HepG2 (cell line): ENCODE results near the gene LUC7L2. TPM values are rescaled to one million over a fixed set of nuclear protein-coding genes. Genes with fewer than 3 reads are reported as not detected.

Source experiments
- FOXP4 ChIP-seq: sonication (generic); formaldehyde crosslinking; IDR thresholded peaks from 2 replicates; pipeline ENCODE4 v1.4.0; 2020; ENCODE audit warnings: missing genetic modification reagents
- LCORL ChIP-seq, 2 experiments: fragments of 450-650 bp in 1 of 2; sonication (generic) in 1 of 2; formaldehyde crosslinking in 1 of 2; IDR thresholded peaks; 2 replicates each; pipeline versions ENCODE4 v1.5.0 to v1.6.1; 2017 to 2020; ENCODE audit warnings: antibody characterized with exemption in 1 of 2, missing genetic modification reagents in 1 of 2
- SRF ChIP-seq: IDR thresholded peaks from 2 replicates; pipeline ENCODE4 v1.6.1; 2011; ENCODE audit warnings: mild to moderate bottlenecking, low read depth, low read length, moderate library complexity
- ZNF749 ChIP-seq: sonication (generic); formaldehyde crosslinking; IDR thresholded peaks from 2 replicates; pipeline ENCODE4 v1.8.0; 2022; ENCODE audit warnings: mild to moderate bottlenecking, missing genetic modification reagents, moderate library complexity, borderline replicate concordance
- ZSCAN25 ChIP-seq: sonication (generic); formaldehyde crosslinking; IDR thresholded peaks from 2 replicates; pipeline ENCODE4 v1.8.0; 2022; ENCODE audit warnings: mild to moderate bottlenecking, missing genetic modification reagents
- polyA plus RNA-seq, 8 experiments: library from polyadenylated mRNA; depleted of rRNA in 3 of 8; stranded (reverse) in 7 of 8; unstranded in 1 of 8; fragments of >200 nt; fragmentation: Illumina TruSeq in 4 of 8; extraction: Trizol in 4 of 8; gene quantifications; 2 replicates each; pipeline versions ENCODE4 v1.2.1 to v1.2.3, GENCODE V29; 2011 to 2016; ENCODE audit warnings: low read depth in 4 of 8, missing spikeins in 1 of 8, mixed read lengths in 1 of 8; ENCODE audit not compliant: insufficient read depth in 1 of 8
- total RNA-seq, 5 experiments: library from RNA; depleted of rRNA; stranded (reverse); fragments of >200 nt; fragmentation: Illumina TruSeq; extraction: Trizol; gene quantifications; 2 replicates each; pipeline ENCODE4 v1.2.3, GENCODE V29; 2016; ENCODE audit warnings: low read depth in 1 of 5
- TF ChIP-seq, protein P1 (sequence below): sonication (generic); formaldehyde crosslinking; IDR thresholded peaks from 2 replicates; pipeline ENCODE4 v1.4.0; 2020; ENCODE audit warnings: missing genetic modification reagents
- TF ChIP-seq, protein P2 (sequence below): IDR thresholded peaks from 2 replicates; pipeline ENCODE4 v1.6.1; 2016
- TF ChIP-seq, protein P3 (sequence below): sonication (generic); formaldehyde crosslinking; IDR thresholded peaks from 2 replicates; pipeline ENCODE4 v1.4.0; 2020; ENCODE audit warnings: mild to moderate bottlenecking, missing genetic modification reagents

Gene LUC7L2
- total and polyA plus RNA-seq, 2 of the 13 experiments (the other 11 are each of a cell fraction or from before 2014, with no cell fraction given): 17.9 to 50.7 TPM

GRCh38 chr7:139345042-139345441 is 14.7 kb upstream of the LUC7L2 start (continued):
- TF ChIP-seq, protein P1, sequence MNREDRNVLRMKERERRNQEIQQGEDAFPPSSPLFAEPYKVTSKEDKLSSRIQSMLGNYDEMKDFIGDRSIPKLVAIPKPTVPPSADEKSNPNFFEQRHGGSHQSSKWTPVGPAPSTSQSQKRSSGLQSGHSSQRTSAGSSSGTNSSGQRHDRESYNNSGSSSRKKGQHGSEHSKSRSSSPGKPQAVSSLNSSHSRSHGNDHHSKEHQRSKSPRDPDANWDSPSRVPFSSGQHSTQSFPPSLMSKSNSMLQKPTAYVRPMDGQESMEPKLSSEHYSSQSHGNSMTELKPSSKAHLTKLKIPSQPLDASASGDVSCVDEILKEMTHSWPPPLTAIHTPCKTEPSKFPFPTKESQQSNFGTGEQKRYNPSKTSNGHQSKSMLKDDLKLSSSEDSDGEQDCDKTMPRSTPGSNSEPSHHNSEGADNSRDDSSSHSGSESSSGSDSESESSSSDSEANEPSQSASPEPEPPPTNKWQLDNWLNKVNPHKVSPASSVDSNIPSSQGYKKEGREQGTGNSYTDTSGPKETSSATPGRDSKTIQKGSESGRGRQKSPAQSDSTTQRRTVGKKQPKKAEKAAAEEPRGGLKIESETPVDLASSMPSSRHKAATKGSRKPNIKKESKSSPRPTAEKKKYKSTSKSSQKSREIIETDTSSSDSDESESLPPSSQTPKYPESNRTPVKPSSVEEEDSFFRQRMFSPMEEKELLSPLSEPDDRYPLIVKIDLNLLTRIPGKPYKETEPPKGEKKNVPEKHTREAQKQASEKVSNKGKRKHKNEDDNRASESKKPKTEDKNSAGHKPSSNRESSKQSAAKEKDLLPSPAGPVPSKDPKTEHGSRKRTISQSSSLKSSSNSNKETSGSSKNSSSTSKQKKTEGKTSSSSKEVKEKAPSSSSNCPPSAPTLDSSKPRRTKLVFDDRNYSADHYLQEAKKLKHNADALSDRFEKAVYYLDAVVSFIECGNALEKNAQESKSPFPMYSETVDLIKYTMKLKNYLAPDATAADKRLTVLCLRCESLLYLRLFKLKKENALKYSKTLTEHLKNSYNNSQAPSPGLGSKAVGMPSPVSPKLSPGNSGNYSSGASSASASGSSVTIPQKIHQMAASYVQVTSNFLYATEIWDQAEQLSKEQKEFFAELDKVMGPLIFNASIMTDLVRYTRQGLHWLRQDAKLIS (CRISPR knock-in tag): no peak
- TF ChIP-seq LCORL (IDR thresholded peaks at IDR 0.05) (no peak), LCORL (CRISPR knock-in tag; IDR thresholded peaks at IDR 0.05) (no peak), ZSCAN25 (no peak), ZNF749 (CRISPR knock-in tag) (no peak), FOXP4 (CRISPR knock-in tag) (no peak), SRF (no peak)
- TF ChIP-seq, protein P2, sequence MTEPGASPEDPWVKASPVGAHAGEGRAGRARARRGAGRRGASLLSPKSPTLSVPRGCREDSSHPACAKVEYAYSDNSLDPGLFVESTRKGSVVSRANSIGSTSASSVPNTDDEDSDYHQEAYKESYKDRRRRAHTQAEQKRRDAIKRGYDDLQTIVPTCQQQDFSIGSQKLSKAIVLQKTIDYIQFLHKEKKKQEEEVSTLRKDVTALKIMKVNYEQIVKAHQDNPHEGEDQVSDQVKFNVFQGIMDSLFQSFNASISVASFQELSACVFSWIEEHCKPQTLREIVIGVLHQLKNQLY (CRISPR knock-in tag): no peak
- TF ChIP-seq, protein P3, sequence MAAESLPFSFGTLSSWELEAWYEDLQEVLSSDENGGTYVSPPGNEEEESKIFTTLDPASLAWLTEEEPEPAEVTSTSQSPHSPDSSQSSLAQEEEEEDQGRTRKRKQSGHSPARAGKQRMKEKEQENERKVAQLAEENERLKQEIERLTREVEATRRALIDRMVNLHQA: no peak
- TF ChIP-seq, all 625 proteins: peak for 0
